Measurements from ENCODE around the gene IL1B.

The IL1B gene

GRCh38 chr2:112811841-112812306 is 24.7 kb downstream of the IL1B start:
- Histone ChIP-seq H3K27ac (ENCODE audit: low read length) (no peak overlapping the region), H3K36me3 (ENCODE audit: control insufficient read depth, low read depth, low read length) (no peaks in the 10 kb centered on the region), H3K9ac (ENCODE audit: low read length) (no peak overlapping the region), H3K27me3 (ENCODE audit: control insufficient read depth, insufficient read depth, low read length) (no peaks in the 10 kb centered on the region), H3K9me3 (ENCODE audit: control insufficient read depth, low read depth, low read length) (no peaks in the 10 kb centered on the region), H3K4me1 (ENCODE audit: control insufficient read depth, low read depth, low read length) (peaks cover 21% of the 10 kb centered on the region), H3K4me3 (ENCODE audit: low read length) (no peak overlapping the region)

GRCh38 chr2:112811276-112811831 is 25.2 kb downstream of the IL1B start:
- peaks cover 19% of the 10 kb centered on the region for H3K4me1 ChIP-seq (ENCODE audit: control insufficient read depth, low read depth, low read length)
- no peaks in the 10 kb centered on the region for H3K36me3 ChIP-seq (ENCODE audit: control insufficient read depth, low read depth, low read length)
- H3K9ac ChIP-seq (ENCODE audit: low read length): no peak overlapping the region
- H3K27ac ChIP-seq (ENCODE audit: low read length): no peak overlapping the region
- H3K27me3 ChIP-seq (ENCODE audit: control insufficient read depth, insufficient read depth, low read length): no peaks in the 10 kb centered on the region
- no peaks in the 10 kb centered on the region for H3K9me3 ChIP-seq (ENCODE audit: control insufficient read depth, low read depth, low read length)
- no peak overlapping the region for H3K4me3 ChIP-seq (ENCODE audit: low read length)

GRCh38 chr2:112809112-112809511 is 27.5 kb downstream of the IL1B start:
- Histone ChIP-seq H3K4me3 (ENCODE audit: low read length) (no peak overlapping the region), H3K27ac (ENCODE audit: low read length) (no peak overlapping the region), H3K9ac (ENCODE audit: low read length) (no peak overlapping the region), H3K27me3 (ENCODE audit: control insufficient read depth, insufficient read depth, low read length) (no peaks in the 10 kb centered on the region), H3K9me3 (ENCODE audit: control insufficient read depth, low read depth, low read length) (no peaks in the 10 kb centered on the region), H3K4me1 (ENCODE audit: control insufficient read depth, low read depth, low read length) (peaks cover 14% of the 10 kb centered on the region), H3K36me3 (ENCODE audit: control insufficient read depth, low read depth, low read length) (no peaks in the 10 kb centered on the region)

GRCh38 chr2:112807233-112807807 is 29.3 kb downstream of the IL1B start:
- Histone ChIP-seq H3K27ac (ENCODE audit: low read length) (no peak overlapping the region), H3K9ac (ENCODE audit: low read length) (no peak overlapping the region), H3K36me3 (ENCODE audit: control insufficient read depth, low read depth, low read length) (no peaks in the 10 kb centered on the region), H3K27me3 (ENCODE audit: control insufficient read depth, insufficient read depth, low read length) (no peaks in the 10 kb centered on the region), H3K9me3 (ENCODE audit: control insufficient read depth, low read depth, low read length) (no peaks in the 10 kb centered on the region), H3K4me1 (ENCODE audit: control insufficient read depth, low read depth, low read length) (peaks cover 4% of the 10 kb centered on the region), H3K4me3 (ENCODE audit: low read length) (no peak overlapping the region)

GRCh38 chr2:112805542-112805941 is 31.0 kb downstream of the IL1B start:
- Histone ChIP-seq H3K27ac (ENCODE audit: low read length) (no peak overlapping the region), H3K4me3 (ENCODE audit: low read length) (no peak overlapping the region), H3K27me3 (ENCODE audit: control insufficient read depth, insufficient read depth, low read length) (no peaks in the 10 kb centered on the region), H3K4me1 (ENCODE audit: control insufficient read depth, low read depth, low read length) (no peaks in the 10 kb centered on the region), H3K9ac (ENCODE audit: low read length) (no peak overlapping the region), H3K36me3 (ENCODE audit: control insufficient read depth, low read depth, low read length) (no peaks in the 10 kb centered on the region), H3K9me3 (ENCODE audit: control insufficient read depth, low read depth, low read length) (no peaks in the 10 kb centered on the region)

GRCh38 chr2:112803691-112804521 is 32.7 kb downstream of the IL1B start:
- no peak overlapping the region for H3K9ac ChIP-seq (ENCODE audit: low read length)
- H3K27ac ChIP-seq (ENCODE audit: low read length): no peak overlapping the region
- no peaks in the 10 kb centered on the region for H3K9me3 ChIP-seq (ENCODE audit: control insufficient read depth, low read depth, low read length)
- H3K36me3 ChIP-seq (ENCODE audit: control insufficient read depth, low read depth, low read length): no peaks in the 10 kb centered on the region
- H3K27me3 ChIP-seq (ENCODE audit: control insufficient read depth, insufficient read depth, low read length): no peaks in the 10 kb centered on the region
- H3K4me1 ChIP-seq (ENCODE audit: control insufficient read depth, low read depth, low read length): no peaks in the 10 kb centered on the region
- H3K4me3 ChIP-seq (ENCODE audit: low read length): no peak overlapping the region

GRCh38 chr2:112800881-112801583 is 35.5 kb downstream of the IL1B start:
- no peak overlapping the region for H3K27ac ChIP-seq (ENCODE audit: low read length)

GRCh38 chr2:112798979-112799975 is 37.3 kb downstream of the IL1B start:
- Histone ChIP-seq H3K27ac (ENCODE audit: low read length) (no peak overlapping the region), H3K4me1 (ENCODE audit: control insufficient read depth, low read depth, low read length) (no peaks in the 10 kb centered on the region), H3K9ac (ENCODE audit: low read length) (no peak overlapping the region), H3K36me3 (ENCODE audit: control insufficient read depth, low read depth, low read length) (no peaks in the 10 kb centered on the region), H3K9me3 (ENCODE audit: control insufficient read depth, low read depth, low read length) (no peaks in the 10 kb centered on the region), H3K27me3 (ENCODE audit: control insufficient read depth, insufficient read depth, low read length) (no peaks in the 10 kb centered on the region), H3K4me3 (ENCODE audit: low read length) (no peak overlapping the region)

More at GRCh38 chr2:112800881-112801583, 35.5 kb downstream of the IL1B start:
- H3K9ac ChIP-seq (ENCODE audit: low read length): no peak overlapping the region
- no peak overlapping the region for H3K4me3 ChIP-seq (ENCODE audit: low read length)
- no peaks in the 10 kb centered on the region for H3K9me3 ChIP-seq (ENCODE audit: control insufficient read depth, low read depth, low read length)
- no peaks in the 10 kb centered on the region for H3K27me3 ChIP-seq (ENCODE audit: control insufficient read depth, insufficient read depth, low read length)
- H3K36me3 ChIP-seq (ENCODE audit: control insufficient read depth, low read depth, low read length): no peaks in the 10 kb centered on the region
- H3K4me1 ChIP-seq (ENCODE audit: control insufficient read depth, low read depth, low read length): no peaks in the 10 kb centered on the region

GRCh38 chr2:112796486-112796885 is 40.1 kb downstream of the IL1B start:
- no peaks in the 10 kb centered on the region for H3K27me3 ChIP-seq (ENCODE audit: control insufficient read depth, insufficient read depth, low read length)
- H3K27ac ChIP-seq (ENCODE audit: low read length): no peak overlapping the region
- H3K36me3 ChIP-seq (ENCODE audit: control insufficient read depth, low read depth, low read length): no peaks in the 10 kb centered on the region
- H3K9ac ChIP-seq (ENCODE audit: low read length): no peak overlapping the region
- no peak overlapping the region for H3K4me3 ChIP-seq (ENCODE audit: low read length)
- H3K9me3 ChIP-seq (ENCODE audit: control insufficient read depth, low read depth, low read length): no peaks in the 10 kb centered on the region
- H3K4me1 ChIP-seq (ENCODE audit: control insufficient read depth, low read depth, low read length): no peaks in the 10 kb centered on the region

- Histone ChIP-seq H3K36me3 (ENCODE audit: control insufficient read depth, low read depth, low read length) (no peaks in the 10 kb centered on the region), H3K9ac (ENCODE audit: low read length) (no peak overlapping the region), H3K9me3 (ENCODE audit: control insufficient read depth, low read depth, low read length) (no peaks in the 10 kb centered on the region), H3K4me3 (ENCODE audit: low read length) (no peak overlapping the region), H3K27ac (ENCODE audit: low read length) (no peak overlapping the region), H3K27me3 (ENCODE audit: control insufficient read depth, insufficient read depth, low read length) (no peaks in the 10 kb centered on the region), H3K4me1 (ENCODE audit: control insufficient read depth, low read depth, low read length) (peaks cover 3% of the 10 kb centered on the region)
These were observed 40.8 kb downstream of the IL1B start for GRCh38 chr2:112795774-112796173.
